Fibroblast of skin of abdomen (primary cell): ENCODE results near the gene LBHD1.

Experiments used
- DNase-seq: peaks from one replicate; pipeline ENCODE4 v3.0.0-alpha.2; 2013

LBHD1 gene

DNA sequence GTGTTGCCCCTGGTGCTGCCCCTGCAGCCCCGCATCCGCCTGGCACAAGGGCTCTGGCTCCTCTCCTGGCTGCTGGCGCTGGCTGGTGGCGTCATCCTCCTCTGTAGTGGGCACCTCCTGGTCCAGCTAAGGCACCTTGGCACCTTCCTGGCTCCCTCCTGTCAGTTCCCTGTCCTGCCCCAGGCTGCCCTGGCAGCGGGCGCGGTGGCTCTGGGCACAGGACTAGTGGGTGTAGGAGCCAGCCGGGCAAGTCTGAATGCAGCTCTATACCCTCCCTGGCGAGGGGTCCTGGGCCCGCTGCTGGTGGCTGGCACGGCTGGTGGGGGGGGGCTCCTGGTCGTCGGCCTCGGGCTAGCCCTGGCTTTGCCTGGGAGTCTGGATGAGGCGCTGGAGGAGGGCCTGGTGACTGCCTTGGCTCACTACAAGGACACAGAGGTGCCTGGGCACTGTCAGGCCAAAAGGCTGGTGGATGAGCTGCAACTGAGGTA is 58.7 kb downstream of the LBHD1 start:
- DNase-seq = no peak
